Measurements from ENCODE around the gene ELL2. TPM values are rescaled to one million over a fixed set of nuclear protein-coding genes. Genes with fewer than 3 reads are reported as not detected.

ELL2 gene
- polyA plus RNA-seq, 1 donor from 2014 or later: 1.4 TPM

DNA sequence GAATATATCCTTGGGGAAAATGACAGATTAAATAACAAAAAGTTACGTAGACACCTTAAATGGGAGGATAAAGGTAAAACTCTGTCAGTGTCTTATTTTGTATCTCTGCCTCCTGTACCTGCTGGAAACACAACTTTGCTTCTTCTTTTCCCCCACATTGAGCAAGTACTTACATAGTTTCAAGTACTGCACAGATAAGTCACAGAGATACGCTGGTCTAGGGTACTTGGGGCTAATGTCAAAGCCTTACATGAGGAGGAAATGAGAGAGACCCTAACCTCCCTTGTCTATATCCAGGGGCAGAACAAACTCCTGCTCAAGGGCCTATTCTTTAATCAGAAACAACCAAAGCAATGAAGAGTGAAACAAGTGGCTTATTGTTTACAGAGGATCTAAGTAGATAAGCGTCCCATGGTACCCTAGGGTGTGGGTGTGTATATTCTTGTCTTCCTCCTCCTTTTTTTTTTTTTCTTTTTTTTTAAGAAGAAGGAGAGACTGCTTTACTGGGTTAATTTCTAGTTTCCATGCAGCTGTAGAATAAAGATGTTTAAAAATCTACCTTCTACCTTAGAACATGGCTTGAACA lies 43.1 kb downstream of the ELL2 start:
- Histone ChIP-seq H3K9me3 (ENCODE audit: low read length) (no peaks in the 10 kb centered on the region), H3K9ac (ENCODE audit: low read length) (no peak overlapping the region), H3K4me3 (ENCODE audit: low read length) (no peak overlapping the region), H3F3A (ENCODE audit: insufficient read depth, low read length, poor library complexity, severe bottlenecking) (no peaks in the 10 kb centered on the region), H2AFZ (ENCODE audit: low read depth, low read length) (no peak overlapping the region), H3K36me3 (ENCODE audit: insufficient read depth, low read length) (no peaks in the 10 kb centered on the region), H3K4me2 (ENCODE audit: low read length) (no peak overlapping the region), H3K79me2 (replicated peaks; ENCODE audit: insufficient read depth, low read length) (no peaks in the 10 kb centered on the region), H3K9me2 (ENCODE audit: insufficient read depth, low read length) (no peaks in the 10 kb centered on the region), H3K27ac (ENCODE audit: low read length) (no peak overlapping the region), H3K27me3 (ENCODE audit: insufficient read depth, low read depth, low read length) (no peaks in the 10 kb centered on the region), H4K20me1 (ENCODE audit: insufficient read depth) (no peaks in the 10 kb centered on the region)
- TF ChIP-seq REST (IDR thresholded peaks at IDR 0.05; ENCODE audit: borderline replicate concordance): no peak
- TF ChIP-seq RAD21 (conservative IDR thresholded peaks at IDR 0.05): no peak
- TF ChIP-seq EZH2 (IDR thresholded peaks at IDR 0.05; ENCODE audit: borderline replicate concordance, insufficient read depth, low read length, poor library complexity, severe bottlenecking): no peak
- TF ChIP-seq TAF1 (IDR thresholded peaks at IDR 0.05; ENCODE audit: low read depth): no peak
- no peak for TF ChIP-seq POLR2AphosphoS5 (IDR thresholded peaks at IDR 0.05)
- no peak for TF ChIP-seq EP300 (conservative IDR thresholded peaks at IDR 0.05; ENCODE audit: poor library complexity, severe bottlenecking)
- no peak for TF ChIP-seq MXI1 (conservative IDR thresholded peaks at IDR 0.05; ENCODE audit: poor library complexity, severe bottlenecking)
- TF ChIP-seq CTCF (IDR thresholded peaks at IDR 0.05; ENCODE audit: poor library complexity, severe bottlenecking): no peak
- TF ChIP-seq SMC3 (conservative IDR thresholded peaks at IDR 0.05; ENCODE audit: poor library complexity): no peak

DNA sequence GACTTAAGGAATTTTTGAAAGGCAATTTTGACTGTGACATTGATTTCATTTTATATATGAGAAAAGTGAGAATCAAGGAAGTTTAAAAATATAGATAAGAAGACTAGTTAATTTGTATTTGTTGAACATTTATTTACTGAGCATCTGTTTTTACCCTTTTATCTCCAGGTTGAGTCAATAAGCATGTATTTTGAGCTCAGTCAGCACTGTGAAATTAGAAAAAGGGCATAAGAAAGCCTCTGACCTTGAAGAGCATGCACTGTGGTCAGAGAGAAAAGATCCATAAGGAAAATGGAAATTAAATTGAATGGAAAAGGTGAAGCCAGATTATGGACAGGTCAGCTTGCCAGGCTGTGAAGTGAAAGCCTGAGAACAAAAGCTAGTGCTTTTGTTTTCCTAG lies 44.4 kb downstream of the ELL2 start:
- H3K9ac ChIP-seq (ENCODE audit: low read length): no peak overlapping the region
- no peaks in the 10 kb centered on the region for H3K9me2 ChIP-seq (ENCODE audit: insufficient read depth, low read length)
- H3K27me3 ChIP-seq (ENCODE audit: insufficient read depth, low read depth, low read length): no peaks in the 10 kb centered on the region
- TF ChIP-seq REST (IDR thresholded peaks at IDR 0.05; ENCODE audit: borderline replicate concordance) (no peak), CTCF (IDR thresholded peaks at IDR 0.05; ENCODE audit: poor library complexity, severe bottlenecking) (no peak), MXI1 (conservative IDR thresholded peaks at IDR 0.05; ENCODE audit: poor library complexity, severe bottlenecking) (no peak), TAF1 (IDR thresholded peaks at IDR 0.05; ENCODE audit: low read depth) (no peak), SMC3 (conservative IDR thresholded peaks at IDR 0.05; ENCODE audit: poor library complexity) (no peak), EP300 (conservative IDR thresholded peaks at IDR 0.05; ENCODE audit: poor library complexity, severe bottlenecking) (no peak), EZH2 (IDR thresholded peaks at IDR 0.05; ENCODE audit: borderline replicate concordance, insufficient read depth, low read length, poor library complexity, severe bottlenecking) (no peak), RAD21 (conservative IDR thresholded peaks at IDR 0.05) (no peak), POLR2AphosphoS5 (IDR thresholded peaks at IDR 0.05) (no peak)
- no peaks in the 10 kb centered on the region for H3F3A ChIP-seq (ENCODE audit: insufficient read depth, low read length, poor library complexity, severe bottlenecking)
- no peaks in the 10 kb centered on the region for H4K20me1 ChIP-seq (ENCODE audit: insufficient read depth)
- H3K4me3 ChIP-seq (ENCODE audit: low read length): no peak overlapping the region
- H3K27ac ChIP-seq (ENCODE audit: low read length): no peak overlapping the region
- no peak overlapping the region for H3K4me2 ChIP-seq (ENCODE audit: low read length)
- H3K36me3 ChIP-seq (ENCODE audit: insufficient read depth, low read length): no peaks in the 10 kb centered on the region
- no peaks in the 10 kb centered on the region for H3K9me3 ChIP-seq (ENCODE audit: low read length)
- H2AFZ ChIP-seq (ENCODE audit: low read depth, low read length): no peak overlapping the region
- no peaks in the 10 kb centered on the region for H3K79me2 ChIP-seq (replicated peaks; ENCODE audit: insufficient read depth, low read length)

Measured in neural cell (in vitro differentiated cells).